H1 (cell line): ENCODE data around the gene TRIM56. TPM values are rescaled to one million over a fixed set of nuclear protein-coding genes. Genes with fewer than 3 reads are reported as not detected.

Experiments
- polyA plus RNA-seq, 7 experiments: library from polyadenylated mRNA; depleted of rRNA in 3 of 7; stranded (reverse) in 5 of 7; unstranded in 2 of 7; fragments of >200 nt in 5 of 7; fragments of 200-250 nt in 2 of 7; gene quantifications; 1 replicate in 5 of 7; 2 replicates in 1 of 7; 4 replicates in 1 of 7; pipeline versions ENCODE4 v1.2.1 to v1.2.3, GENCODE V29; 2011 to 2013; ENCODE audit warnings: missing spikeins in 2 of 7, mixed read lengths in 2 of 7
- total RNA-seq: library from RNA; stranded (reverse); fragmentation: NEBNext Ultra II Directional; extraction: Animal tissue kit (Norgen Biotek cat#: 25700); gene quantifications from 2 replicates; pipeline ENCODE4 v1.2.1, GENCODE V29; 2021
- TF ChIP-seq, protein P1 (sequence below): fragments of 300-600 bp; sonication (generic); IDR thresholded peaks from 2 replicates; pipeline ENCODE4 v1.7.1; 2012; ENCODE audit warnings: low read length, moderate library complexity, mild to moderate bottlenecking, inconsistent platforms; ENCODE audit not compliant: insufficient replicate concordance

Gene TRIM56
- total and polyA plus RNA-seq, 2 of the 8 experiments (the other 6 are each of a cell fraction or from before 2014, with no cell fraction given), result 2.0 to 17.5 TPM

DNA sequence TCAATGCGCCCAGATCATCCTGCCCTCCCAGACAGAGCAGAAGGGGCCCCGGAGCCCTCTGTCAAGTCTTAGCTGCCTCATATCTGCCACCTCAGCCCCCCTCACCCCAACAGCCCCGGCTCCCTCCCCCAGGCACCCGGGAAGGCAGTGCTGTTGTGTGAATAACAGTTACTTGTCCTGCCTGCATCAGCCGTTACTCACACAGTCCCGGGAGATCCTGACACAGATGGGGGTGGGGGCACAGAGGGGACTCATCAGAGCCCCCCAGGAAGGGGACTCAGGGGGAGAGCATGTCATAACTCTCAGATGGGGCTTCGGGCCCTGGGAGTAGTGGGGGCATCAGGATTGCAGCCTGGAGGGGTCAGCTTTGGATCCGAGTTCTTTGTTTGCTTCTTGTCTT lies 29.2 kb downstream of the TRIM56 start (continued):
- TF ChIP-seq, protein P1, sequence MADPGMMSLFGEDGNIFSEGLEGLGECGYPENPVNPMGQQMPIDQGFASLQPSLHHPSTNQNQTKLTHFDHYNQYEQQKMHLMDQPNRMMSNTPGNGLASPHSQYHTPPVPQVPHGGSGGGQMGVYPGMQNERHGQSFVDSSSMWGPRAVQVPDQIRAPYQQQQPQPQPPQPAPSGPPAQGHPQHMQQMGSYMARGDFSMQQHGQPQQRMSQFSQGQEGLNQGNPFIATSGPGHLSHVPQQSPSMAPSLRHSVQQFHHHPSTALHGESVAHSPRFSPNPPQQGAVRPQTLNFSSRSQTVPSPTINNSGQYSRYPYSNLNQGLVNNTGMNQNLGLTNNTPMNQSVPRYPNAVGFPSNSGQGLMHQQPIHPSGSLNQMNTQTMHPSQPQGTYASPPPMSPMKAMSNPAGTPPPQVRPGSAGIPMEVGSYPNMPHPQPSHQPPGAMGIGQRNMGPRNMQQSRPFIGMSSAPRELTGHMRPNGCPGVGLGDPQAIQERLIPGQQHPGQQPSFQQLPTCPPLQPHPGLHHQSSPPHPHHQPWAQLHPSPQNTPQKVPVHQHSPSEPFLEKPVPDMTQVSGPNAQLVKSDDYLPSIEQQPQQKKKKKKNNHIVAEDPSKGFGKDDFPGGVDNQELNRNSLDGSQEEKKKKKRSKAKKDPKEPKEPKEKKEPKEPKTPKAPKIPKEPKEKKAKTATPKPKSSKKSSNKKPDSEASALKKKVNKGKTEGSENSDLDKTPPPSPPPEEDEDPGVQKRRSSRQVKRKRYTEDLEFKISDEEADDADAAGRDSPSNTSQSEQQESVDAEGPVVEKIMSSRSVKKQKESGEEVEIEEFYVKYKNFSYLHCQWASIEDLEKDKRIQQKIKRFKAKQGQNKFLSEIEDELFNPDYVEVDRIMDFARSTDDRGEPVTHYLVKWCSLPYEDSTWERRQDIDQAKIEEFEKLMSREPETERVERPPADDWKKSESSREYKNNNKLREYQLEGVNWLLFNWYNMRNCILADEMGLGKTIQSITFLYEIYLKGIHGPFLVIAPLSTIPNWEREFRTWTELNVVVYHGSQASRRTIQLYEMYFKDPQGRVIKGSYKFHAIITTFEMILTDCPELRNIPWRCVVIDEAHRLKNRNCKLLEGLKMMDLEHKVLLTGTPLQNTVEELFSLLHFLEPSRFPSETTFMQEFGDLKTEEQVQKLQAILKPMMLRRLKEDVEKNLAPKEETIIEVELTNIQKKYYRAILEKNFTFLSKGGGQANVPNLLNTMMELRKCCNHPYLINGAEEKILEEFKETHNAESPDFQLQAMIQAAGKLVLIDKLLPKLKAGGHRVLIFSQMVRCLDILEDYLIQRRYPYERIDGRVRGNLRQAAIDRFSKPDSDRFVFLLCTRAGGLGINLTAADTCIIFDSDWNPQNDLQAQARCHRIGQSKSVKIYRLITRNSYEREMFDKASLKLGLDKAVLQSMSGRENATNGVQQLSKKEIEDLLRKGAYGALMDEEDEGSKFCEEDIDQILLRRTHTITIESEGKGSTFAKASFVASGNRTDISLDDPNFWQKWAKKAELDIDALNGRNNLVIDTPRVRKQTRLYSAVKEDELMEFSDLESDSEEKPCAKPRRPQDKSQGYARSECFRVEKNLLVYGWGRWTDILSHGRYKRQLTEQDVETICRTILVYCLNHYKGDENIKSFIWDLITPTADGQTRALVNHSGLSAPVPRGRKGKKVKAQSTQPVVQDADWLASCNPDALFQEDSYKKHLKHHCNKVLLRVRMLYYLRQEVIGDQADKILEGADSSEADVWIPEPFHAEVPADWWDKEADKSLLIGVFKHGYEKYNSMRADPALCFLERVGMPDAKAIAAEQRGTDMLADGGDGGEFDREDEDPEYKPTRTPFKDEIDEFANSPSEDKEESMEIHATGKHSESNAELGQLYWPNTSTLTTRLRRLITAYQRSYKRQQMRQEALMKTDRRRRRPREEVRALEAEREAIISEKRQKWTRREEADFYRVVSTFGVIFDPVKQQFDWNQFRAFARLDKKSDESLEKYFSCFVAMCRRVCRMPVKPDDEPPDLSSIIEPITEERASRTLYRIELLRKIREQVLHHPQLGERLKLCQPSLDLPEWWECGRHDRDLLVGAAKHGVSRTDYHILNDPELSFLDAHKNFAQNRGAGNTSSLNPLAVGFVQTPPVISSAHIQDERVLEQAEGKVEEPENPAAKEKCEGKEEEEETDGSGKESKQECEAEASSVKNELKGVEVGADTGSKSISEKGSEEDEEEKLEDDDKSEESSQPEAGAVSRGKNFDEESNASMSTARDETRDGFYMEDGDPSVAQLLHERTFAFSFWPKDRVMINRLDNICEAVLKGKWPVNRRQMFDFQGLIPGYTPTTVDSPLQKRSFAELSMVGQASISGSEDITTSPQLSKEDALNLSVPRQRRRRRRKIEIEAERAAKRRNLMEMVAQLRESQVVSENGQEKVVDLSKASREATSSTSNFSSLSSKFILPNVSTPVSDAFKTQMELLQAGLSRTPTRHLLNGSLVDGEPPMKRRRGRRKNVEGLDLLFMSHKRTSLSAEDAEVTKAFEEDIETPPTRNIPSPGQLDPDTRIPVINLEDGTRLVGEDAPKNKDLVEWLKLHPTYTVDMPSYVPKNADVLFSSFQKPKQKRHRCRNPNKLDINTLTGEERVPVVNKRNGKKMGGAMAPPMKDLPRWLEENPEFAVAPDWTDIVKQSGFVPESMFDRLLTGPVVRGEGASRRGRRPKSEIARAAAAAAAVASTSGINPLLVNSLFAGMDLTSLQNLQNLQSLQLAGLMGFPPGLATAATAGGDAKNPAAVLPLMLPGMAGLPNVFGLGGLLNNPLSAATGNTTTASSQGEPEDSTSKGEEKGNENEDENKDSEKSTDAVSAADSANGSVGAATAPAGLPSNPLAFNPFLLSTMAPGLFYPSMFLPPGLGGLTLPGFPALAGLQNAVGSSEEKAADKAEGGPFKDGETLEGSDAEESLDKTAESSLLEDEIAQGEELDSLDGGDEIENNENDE, result no peak
- TF ChIP-seq, all 59 proteins: peak for 0
